ENCODE results near the gene FAM120B. TPM values are rescaled to one million over a fixed set of nuclear protein-coding genes. Genes with fewer than 3 reads are reported as not detected.

The FAM120B gene
- total RNA-seq, 2 experiments from 2014 or later, result 20.4 to 26.0 TPM

GRCh38 chr6:170423814-170424603 is 117.5 kb downstream of the FAM120B start:
- no peak for DNase-seq
- Mint-ChIP-seq H3K4me3 (no peak overlapping the region), H3K36me3 (no peaks in the 10 kb centered on the region), H3K27me3 (peaks cover 42% of the 10 kb centered on the region), H3K9me3 (ENCODE audit: low read depth) (no peaks in the 10 kb centered on the region), H3K27ac (no peak overlapping the region), H3K4me1 (no peaks in the 10 kb centered on the region)
- ATAC-seq, result no peak
- CTCF ChIA-PET, result no interaction called here

GRCh38 chr6:170424604-170425126 is 118.1 kb downstream of the FAM120B start:
- DNase-seq, result no peak
- H3K4me1 Mint-ChIP-seq, result no peaks in the 10 kb centered on the region
- peaks cover 46% of the 10 kb centered on the region for H3K27me3 Mint-ChIP-seq
- H3K27ac Mint-ChIP-seq, result no peak overlapping the region
- no peaks in the 10 kb centered on the region for H3K9me3 Mint-ChIP-seq (ENCODE audit: low read depth)
- H3K4me3 Mint-ChIP-seq, result no peak overlapping the region
- no peaks in the 10 kb centered on the region for H3K36me3 Mint-ChIP-seq
- CTCF ChIA-PET, result no interaction called here
- ATAC-seq, result no peak

GRCh38 chr6:170429450-170429849 is 122.9 kb downstream of the FAM120B start:
- H3K36me3 Mint-ChIP-seq, result no peaks in the 10 kb centered on the region
- no peak for DNase-seq
- no peak for ATAC-seq
- no peaks in the 10 kb centered on the region for H3K4me1 Mint-ChIP-seq
- H3K27ac Mint-ChIP-seq, result no peak overlapping the region
- CTCF ChIA-PET, result no interaction called here
- H3K9me3 Mint-ChIP-seq (ENCODE audit: low read depth), result no peaks in the 10 kb centered on the region
- peaks cover 53% of the 10 kb centered on the region for H3K27me3 Mint-ChIP-seq
- H3K4me3 Mint-ChIP-seq, result no peak overlapping the region

GRCh38 chr6:170433163-170434116 is 126.9 kb downstream of the FAM120B start:
- Mint-ChIP-seq H3K27me3 (peaks cover 23% of the 10 kb centered on the region), H3K27ac (no peak overlapping the region), H3K4me3 (no peak overlapping the region), H3K9me3 (ENCODE audit: low read depth) (peaks cover 4% of the 10 kb centered on the region), H3K36me3 (peaks cover 2% of the 10 kb centered on the region), H3K4me1 (no peaks in the 10 kb centered on the region)
- no peak for DNase-seq
- CTCF ChIA-PET, result no interaction called here
- ATAC-seq, result no peak

- Mint-ChIP-seq H3K4me3 (no peak overlapping the region), H3K27ac (no peak overlapping the region), H3K36me3 (peaks cover 2% of the 10 kb centered on the region), H3K4me1 (no peaks in the 10 kb centered on the region), H3K27me3 (peaks cover 20% of the 10 kb centered on the region), H3K9me3 (ENCODE audit: low read depth) (peaks cover 4% of the 10 kb centered on the region)
- CTCF ChIA-PET, result no interaction called here
- ATAC-seq (no peak), DNase-seq (no peak)
These were observed 127.7 kb downstream of the FAM120B start for GRCh38 chr6:170434117-170434820.

- H3K4me1 Mint-ChIP-seq, result no peaks in the 10 kb centered on the region
- no peak for DNase-seq
- H3K27ac Mint-ChIP-seq, result no peak overlapping the region
- peaks cover 2% of the 10 kb centered on the region for H3K36me3 Mint-ChIP-seq
- CTCF ChIA-PET, result no interaction called here
- ATAC-seq, result no peak
- no peak overlapping the region for H3K4me3 Mint-ChIP-seq
- peaks cover 4% of the 10 kb centered on the region for H3K9me3 Mint-ChIP-seq (ENCODE audit: low read depth)
- H3K27me3 Mint-ChIP-seq, result peaks cover 16% of the 10 kb centered on the region
These were observed 128.2 kb downstream of the FAM120B start for GRCh38 chr6:170434821-170435155.

DNA sequence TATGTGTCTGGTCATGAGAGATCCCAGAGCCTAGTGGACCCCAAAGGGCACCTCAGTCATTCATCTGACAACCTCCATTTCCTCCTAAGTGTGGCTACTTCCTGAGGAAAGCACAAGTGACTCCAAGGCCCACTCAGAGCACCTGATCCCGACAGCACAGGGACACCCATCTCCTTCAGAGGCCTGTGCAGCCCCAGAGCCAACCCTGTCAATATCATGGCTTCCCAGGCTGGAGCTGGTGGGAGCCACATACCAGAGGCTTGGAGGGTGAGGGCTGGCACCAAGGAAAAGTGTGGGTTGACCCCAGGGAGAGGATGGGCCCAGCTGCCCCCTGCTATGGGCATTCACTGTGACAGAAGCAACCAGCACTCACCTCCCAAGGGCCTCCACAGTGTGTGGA is 129.2 kb downstream of the FAM120B start:
- Mint-ChIP-seq H3K4me1 (no peaks in the 10 kb centered on the region), H3K4me3 (no peak overlapping the region), H3K9me3 (ENCODE audit: low read depth) (peaks cover 4% of the 10 kb centered on the region), H3K27me3 (peaks cover 17% of the 10 kb centered on the region), H3K36me3 (peaks cover 2% of the 10 kb centered on the region), H3K27ac (no peak overlapping the region)
- ATAC-seq (no peak), DNase-seq (no peak)
- CTCF ChIA-PET, result no interaction called here

- no peak for DNase-seq
- Mint-ChIP-seq H3K27me3 (peaks cover 17% of the 10 kb centered on the region), H3K27ac (no peak overlapping the region), H3K4me3 (no peak overlapping the region), H3K36me3 (peaks cover 2% of the 10 kb centered on the region), H3K9me3 (ENCODE audit: low read depth) (peaks cover 4% of the 10 kb centered on the region), H3K4me1 (no peaks in the 10 kb centered on the region)
- ATAC-seq, result no peak
- CTCF ChIA-PET, result no interaction called here
These were observed 129.8 kb downstream of the FAM120B start for GRCh38 chr6:170436209-170436809.

GRCh38 chr6:170437719-170438401 is 131.3 kb downstream of the FAM120B start:
- Mint-ChIP-seq H3K27ac (no peak overlapping the region), H3K9me3 (ENCODE audit: low read depth) (peaks cover 4% of the 10 kb centered on the region), H3K27me3 (peaks cover 9% of the 10 kb centered on the region), H3K4me1 (no peaks in the 10 kb centered on the region), H3K36me3 (peaks cover 2% of the 10 kb centered on the region), H3K4me3 (no peak overlapping the region)
- ATAC-seq, result no peak
- DNase-seq, result no peak
- CTCF ChIA-PET, result interaction anchor here (1.1 kb wide), 1 partner anchor 606 kb away, joined by 3 read pairs; no protein-coding TSS in a partner anchor

DNA sequence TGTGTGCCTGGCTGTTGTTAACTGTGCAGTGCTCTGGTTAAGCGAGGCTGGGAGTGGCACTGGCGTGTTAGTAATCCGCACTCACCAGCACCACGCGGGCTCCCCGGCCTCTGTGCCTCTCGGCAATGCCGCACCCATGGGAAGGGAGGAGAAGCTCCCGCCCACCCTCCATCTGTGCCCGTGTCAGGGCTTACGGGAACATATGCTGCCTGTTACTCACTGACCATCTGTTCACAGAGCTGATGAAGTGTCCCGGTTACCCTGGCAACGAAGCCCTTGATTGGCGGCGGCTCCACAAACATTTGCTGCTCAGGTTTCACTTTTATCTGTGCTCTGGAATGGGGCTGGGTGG is 131.8 kb downstream of the FAM120B start:
- H3K4me1 Mint-ChIP-seq, result no peaks in the 10 kb centered on the region
- ATAC-seq (peak; percentile 67), DNase-seq (peak; percentile 48)
- peaks cover 4% of the 10 kb centered on the region for H3K9me3 Mint-ChIP-seq (ENCODE audit: low read depth)
- H3K27me3 Mint-ChIP-seq, result peaks cover 9% of the 10 kb centered on the region
- CTCF ChIA-PET, result interaction anchor here (1.1 kb wide), 1 partner anchor 606 kb away, joined by 3 read pairs; no protein-coding TSS in a partner anchor
- H3K36me3 Mint-ChIP-seq, result peaks cover 2% of the 10 kb centered on the region
- no peak overlapping the region for H3K4me3 Mint-ChIP-seq
- H3K27ac Mint-ChIP-seq, result no peak overlapping the region

DNA sequence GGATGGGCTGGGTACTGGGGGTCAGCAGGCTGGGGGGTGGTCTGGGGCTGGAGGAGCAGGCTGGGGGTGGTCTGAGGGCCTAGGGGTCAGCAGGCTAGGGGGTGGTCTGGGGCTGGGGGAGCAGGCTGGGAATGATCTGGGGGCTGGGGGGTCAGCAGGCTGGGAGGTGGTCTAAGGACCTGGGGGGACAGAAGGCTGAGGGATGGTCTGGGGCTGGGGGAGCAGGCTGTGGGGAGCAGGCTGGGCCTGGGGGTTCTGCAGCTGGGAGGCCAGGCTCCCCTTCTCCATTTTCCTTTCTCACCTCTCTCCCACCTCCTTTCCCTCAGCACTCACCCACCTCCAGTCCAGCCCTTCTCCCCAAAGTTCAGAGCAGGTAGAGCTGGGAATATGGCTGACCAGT is 132.3 kb downstream of the FAM120B start:
- Mint-ChIP-seq H3K27me3 (peaks cover 9% of the 10 kb centered on the region), H3K4me3 (no peak overlapping the region), H3K36me3 (peaks cover 2% of the 10 kb centered on the region), H3K4me1 (no peaks in the 10 kb centered on the region), H3K27ac (no peak overlapping the region), H3K9me3 (ENCODE audit: low read depth) (peaks cover 4% of the 10 kb centered on the region)
- no peak for ATAC-seq
- CTCF ChIA-PET, result no interaction called here
- DNase-seq, result no peak

DNA sequence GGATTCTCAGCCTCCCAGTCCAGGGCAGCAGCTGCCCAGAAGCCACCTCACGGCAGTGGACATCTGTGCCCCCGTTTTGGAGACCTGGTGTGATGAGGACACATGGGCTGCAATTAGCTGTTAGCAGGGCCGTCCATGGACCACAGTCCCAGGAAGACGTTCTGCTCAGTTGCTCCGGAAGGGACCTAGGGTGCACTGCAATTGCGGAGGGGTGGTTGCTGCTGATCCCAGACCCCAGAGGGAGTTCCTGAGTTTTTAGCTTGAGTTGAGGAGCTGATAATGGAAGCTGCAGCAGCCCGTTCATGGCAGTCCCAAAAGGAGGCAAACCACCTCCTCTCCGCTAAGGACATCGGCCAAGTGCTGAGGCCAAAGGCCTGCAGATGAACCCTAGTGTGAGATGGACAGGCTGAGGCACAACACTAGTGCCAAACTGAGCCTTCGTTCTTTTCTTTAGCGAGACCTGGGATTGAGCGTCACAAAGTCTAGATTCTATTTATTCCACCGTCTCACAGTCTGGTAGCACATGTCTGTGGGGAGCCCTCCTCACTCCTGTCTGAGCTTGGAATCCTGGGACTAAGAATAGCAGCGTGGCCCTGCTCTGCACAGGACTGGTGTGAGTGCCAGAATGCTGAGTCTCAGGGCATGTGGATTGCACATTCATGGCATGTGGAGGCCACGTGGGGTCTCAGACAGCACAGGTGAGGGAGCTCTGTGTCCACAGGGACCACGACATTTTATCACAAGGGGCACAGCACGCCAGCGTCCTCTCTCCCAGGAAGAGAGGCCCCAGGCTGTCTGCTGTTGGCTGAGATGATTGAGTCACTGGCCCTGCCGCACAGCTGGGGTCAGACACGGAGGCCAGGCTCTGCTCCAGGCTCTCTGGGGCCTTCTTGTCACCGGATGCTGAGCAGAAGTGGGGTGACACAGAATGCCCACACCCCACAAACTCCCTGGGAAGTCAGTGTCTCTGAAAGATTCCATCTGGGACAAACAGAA is 133.1 kb downstream of the FAM120B start:
- no peaks in the 10 kb centered on the region for H3K4me1 Mint-ChIP-seq
- peaks cover 9% of the 10 kb centered on the region for H3K27me3 Mint-ChIP-seq
- CTCF ChIA-PET, result no interaction called here

More for the DNA sequence above, 133.1 kb downstream of the FAM120B start:
- H3K27ac Mint-ChIP-seq, result no peak overlapping the region
- no peak for ATAC-seq
- peaks cover 2% of the 10 kb centered on the region for H3K36me3 Mint-ChIP-seq
- peaks cover 4% of the 10 kb centered on the region for H3K9me3 Mint-ChIP-seq (ENCODE audit: low read depth)
- DNase-seq, result no peak
- H3K4me3 Mint-ChIP-seq, result no peak overlapping the region

Data from activated CD8-positive, alpha-beta memory T cell treated with anti-CD3 and anti-CD28 coated beads, Interleukin-2, amount 10 ng/mL, durations not matched to agents 7 days and 5 days (primary cell).